ENCODE measurements around the gene ZNF385C.

The ZNF385C gene

DNA sequence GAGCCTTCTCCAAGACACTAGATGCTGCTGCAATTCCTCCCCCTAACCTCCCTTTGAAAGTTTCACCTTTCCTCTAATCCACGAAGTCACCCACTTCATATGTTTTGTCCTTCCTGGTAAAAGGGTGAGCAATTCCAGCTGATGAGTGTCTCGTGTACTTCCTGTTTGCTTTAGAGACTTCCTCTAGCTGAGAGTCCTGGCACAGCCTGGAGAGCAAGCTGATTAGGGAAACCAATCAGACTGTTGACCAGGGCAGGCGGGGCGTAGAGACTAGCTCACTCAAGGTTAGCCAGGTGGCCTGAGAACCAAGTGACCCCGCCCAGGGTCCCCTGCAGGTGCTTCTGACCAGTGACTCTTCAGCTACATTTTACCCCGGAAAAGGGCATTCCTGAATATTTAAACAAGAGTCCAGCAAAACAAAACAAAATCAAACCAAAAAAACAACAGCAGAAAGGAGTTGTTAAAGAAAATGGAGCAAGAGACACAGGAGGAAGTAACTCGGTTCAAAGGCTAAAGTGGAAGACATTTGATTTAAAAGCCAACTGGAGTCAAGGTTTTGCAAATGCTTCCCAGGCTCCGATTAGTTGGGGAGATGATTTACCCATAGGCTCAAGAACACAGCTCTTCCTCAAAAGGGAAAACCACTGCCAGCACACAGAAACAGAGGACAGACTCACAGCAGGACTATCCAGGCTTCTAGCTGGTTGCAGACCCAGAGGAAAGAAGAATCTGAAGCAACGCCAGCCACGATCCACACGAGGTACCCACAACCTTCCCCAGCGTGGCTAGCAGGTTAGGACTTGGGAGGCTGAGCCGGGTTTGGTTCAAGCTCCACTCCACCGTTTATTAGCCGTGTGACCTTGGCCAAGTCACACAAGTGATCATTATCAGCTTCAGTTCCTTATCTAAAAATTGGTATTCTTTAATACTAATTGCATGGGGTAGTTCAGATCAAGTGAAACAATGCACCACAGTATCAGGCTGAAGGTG is 37.7 kb upstream of the ZNF385C start:
- TF ChIP-seq, protein P1, sequence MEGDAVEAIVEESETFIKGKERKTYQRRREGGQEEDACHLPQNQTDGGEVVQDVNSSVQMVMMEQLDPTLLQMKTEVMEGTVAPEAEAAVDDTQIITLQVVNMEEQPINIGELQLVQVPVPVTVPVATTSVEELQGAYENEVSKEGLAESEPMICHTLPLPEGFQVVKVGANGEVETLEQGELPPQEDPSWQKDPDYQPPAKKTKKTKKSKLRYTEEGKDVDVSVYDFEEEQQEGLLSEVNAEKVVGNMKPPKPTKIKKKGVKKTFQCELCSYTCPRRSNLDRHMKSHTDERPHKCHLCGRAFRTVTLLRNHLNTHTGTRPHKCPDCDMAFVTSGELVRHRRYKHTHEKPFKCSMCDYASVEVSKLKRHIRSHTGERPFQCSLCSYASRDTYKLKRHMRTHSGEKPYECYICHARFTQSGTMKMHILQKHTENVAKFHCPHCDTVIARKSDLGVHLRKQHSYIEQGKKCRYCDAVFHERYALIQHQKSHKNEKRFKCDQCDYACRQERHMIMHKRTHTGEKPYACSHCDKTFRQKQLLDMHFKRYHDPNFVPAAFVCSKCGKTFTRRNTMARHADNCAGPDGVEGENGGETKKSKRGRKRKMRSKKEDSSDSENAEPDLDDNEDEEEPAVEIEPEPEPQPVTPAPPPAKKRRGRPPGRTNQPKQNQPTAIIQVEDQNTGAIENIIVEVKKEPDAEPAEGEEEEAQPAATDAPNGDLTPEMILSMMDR (conservative IDR thresholded peaks at IDR 0.05): no peak
- peak overlapping the region; percentile 83 for H3K27ac ChIP-seq

DNA sequence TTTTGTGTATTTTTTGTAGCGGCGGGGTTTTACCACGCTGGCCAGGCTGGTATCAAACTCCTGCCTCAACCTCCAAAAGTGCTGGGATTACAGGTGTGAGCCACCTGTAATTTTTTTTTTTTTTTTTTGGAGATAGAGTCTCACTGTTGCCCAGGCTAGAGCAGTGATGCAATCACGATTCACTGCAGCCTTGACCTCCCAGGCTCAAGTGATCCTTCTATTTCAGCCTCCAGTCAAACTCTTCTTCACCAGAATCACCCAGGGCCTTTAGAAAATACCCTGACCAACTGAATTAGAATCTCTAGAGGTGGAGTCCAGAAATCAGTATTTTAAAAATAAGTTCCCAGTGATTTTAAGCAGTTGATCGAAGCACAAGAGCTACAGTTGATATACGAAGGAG is 36.9 kb upstream of the ZNF385C start:
- H3K27ac ChIP-seq: peak overlapping the region; percentile 83
- TF ChIP-seq, protein P1 (conservative IDR thresholded peaks at IDR 0.05): no peak

DNA sequence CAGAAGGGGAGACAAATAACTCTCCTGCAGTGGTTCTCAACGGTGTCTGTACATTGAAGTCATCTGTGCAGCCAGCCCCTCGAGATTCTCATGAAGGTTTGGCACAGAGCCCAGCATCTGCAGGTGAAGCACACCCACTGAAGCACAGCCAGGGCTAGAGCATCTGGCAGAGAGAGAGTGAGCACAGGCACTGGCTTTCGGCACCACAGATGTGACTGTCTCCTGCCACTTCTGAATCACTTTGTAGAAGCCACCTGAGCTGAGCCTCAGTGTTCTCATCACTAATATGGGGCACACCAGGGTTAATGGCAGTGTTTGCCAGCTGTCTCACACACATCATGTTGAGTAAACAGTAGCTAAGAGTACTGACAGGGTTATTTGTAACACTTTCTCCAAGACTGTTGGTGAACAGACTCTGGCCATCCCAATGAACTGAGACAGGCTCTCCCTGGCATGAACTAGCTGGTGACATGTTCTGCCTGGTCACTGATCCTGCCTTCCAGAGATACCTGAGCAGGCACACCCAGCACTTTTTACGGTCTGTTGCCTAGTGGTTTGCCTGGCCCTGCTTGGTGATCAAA is 35.3 kb upstream of the ZNF385C start:
- peak overlapping the region; percentile 83 for H3K27ac ChIP-seq
- TF ChIP-seq, protein P1 (conservative IDR thresholded peaks at IDR 0.05): no peak

DNA sequence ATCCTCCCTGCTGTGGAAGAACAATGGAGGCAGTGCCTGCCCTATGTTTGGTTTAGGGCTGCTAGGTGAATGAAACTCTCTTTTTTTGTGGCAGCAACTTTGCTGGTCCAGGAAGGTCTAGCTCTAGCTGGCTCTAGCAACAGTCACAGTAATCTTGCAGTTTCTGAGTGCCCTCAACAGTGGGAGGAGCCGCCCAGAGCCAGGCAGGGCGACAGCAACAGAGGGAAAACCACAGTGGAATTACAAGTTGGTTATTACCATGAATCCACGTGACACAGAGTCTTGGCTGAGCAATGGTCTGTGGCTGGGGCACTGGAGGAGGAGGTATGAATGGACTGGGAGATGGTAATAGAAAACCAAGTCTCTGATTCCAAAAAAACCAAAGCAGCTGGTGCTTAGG is 34.7 kb upstream of the ZNF385C start:
- no peak overlapping the region for H3K27ac ChIP-seq
- TF ChIP-seq, protein P1 (conservative IDR thresholded peaks at IDR 0.05): no peak

DNA sequence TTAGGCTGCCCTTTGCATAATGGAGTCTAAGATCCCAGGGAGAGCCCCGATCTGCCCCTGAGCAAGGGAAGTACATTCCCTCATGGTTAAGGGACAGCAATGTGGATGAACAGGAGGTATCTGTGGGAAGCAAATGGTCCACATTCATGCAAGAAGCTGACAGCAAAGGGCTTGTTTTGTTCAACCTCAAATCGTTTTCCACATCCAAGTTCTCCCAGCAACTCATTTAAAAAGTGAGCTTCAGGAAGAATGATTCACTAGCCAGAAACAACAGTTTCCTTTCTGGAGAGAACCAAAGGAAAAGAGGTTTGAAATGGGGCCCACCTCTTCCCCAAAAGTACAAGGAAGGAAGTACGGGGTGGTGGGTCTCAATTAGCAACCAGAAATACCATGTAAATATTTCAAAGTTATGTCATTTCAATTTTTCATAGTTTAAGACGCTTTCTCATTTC is 33.7 kb upstream of the ZNF385C start:
- no peak overlapping the region for H3K27ac ChIP-seq
- TF ChIP-seq, protein P1 (conservative IDR thresholded peaks at IDR 0.05): no peak

DNA sequence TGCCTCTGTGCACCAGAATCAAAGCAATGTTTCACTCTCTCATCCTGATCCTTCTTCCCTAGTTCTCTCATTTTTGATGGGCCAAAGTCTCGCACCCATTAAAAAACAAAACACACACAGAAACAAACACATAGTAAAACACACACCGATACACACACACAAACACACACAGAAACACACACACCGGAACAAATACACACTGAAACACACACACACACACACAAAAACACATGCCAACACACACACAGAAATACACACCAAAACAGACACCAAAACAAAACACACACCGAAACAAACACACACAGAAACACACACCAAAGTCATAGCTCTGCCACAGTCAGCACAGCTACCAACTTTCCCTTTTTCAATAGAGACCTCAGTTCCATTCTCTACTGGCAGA is 33.0 kb upstream of the ZNF385C start:
- TF ChIP-seq, protein P1 (conservative IDR thresholded peaks at IDR 0.05): no peak
- no peak overlapping the region for H3K27ac ChIP-seq

DNA sequence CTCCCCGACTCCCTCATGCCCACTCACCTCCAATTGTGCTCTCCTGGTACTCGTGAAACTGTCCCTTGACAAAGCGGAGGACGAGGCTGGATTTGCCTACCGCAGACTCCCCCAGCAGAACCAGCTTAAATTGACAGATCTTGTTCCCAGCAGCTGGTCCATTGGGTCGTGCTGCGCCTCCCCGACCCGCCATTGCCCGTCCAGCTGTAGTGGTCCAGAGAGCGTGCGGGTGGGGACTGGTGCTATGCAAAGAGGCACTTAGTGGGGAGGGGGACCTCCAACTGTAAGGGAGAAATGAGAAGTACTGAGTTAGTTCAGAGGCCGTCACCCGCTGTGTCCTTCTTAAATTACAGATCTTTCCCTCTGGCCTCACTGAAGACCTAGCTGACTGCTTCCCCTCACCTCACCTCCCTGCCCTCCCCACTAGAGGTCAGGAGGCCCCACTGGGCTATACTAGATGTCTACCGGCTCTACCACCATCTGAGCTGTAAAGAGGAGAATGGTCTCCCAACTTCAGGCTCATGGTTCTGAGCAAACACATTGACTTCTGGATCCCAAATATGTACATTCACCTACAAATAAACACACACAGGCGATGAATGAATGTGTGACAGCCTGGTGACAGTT is 32.1 kb upstream of the ZNF385C start:
- TF ChIP-seq, protein P1 (conservative IDR thresholded peaks at IDR 0.05): no peak
- no peak overlapping the region for H3K27ac ChIP-seq

Measured in VCaP (cell line).